HG02798 (cell line): ENCODE measurements around the gene ARHGDIG.
"Not testable (repeated sequence)": the region's sequence is repeated elsewhere in the genome, so short reads cannot be mapped to it uniquely, and the experiment has no call there.

Experiments used
- ATAC-seq: cut with Tn5 transposase; IDR thresholded peaks from one replicate; pipeline ENCODE4 v1.9.1; 2021; ENCODE audit warnings: mild to moderate bottlenecking; ENCODE audit not compliant: unreplicated experiment, poor library complexity

The ARHGDIG gene

GRCh38 chr16:280552-280951 lies at the start of gene ARHGDIG:
TSS of gene ARHGDIG (plus strand) at chr16:280591. CDS start at chr16:280681, 90 bp downstream.
- ATAC-seq: no peak

- no peak for ATAC-seq
Observed at GRCh38 chr16:230949-231348, 49.4 kb upstream of the ARHGDIG start.

GRCh38 chr16:234468-235305 lies 45.7 kb upstream of the ARHGDIG start, which contains the start of gene FAM234A:
TSS of gene FAM234A (plus strand) at chr16:234821. CDS start at chr16:254414, 19,593 bp downstream.
- peak; percentile 90 for ATAC-seq

GRCh38 chr16:239948-240277 lies 40.5 kb upstream of the ARHGDIG start:
- ATAC-seq: no peak

- no peak for ATAC-seq
Observed at GRCh38 chr16:240559-240958, 39.8 kb upstream of the ARHGDIG start.

GRCh38 chr16:242281-242680 lies 38.1 kb upstream of the ARHGDIG start:
- no peak for ATAC-seq

- ATAC-seq: no peak
Observed at GRCh38 chr16:243348-243747, 37.0 kb upstream of the ARHGDIG start.

- no peak for ATAC-seq
Observed at GRCh38 chr16:245105-245504, 35.3 kb upstream of the ARHGDIG start.

- ATAC-seq: no peak
Observed at GRCh38 chr16:247027-247426, 33.4 kb upstream of the ARHGDIG start.

GRCh38 chr16:249431-249830 lies 31.0 kb upstream of the ARHGDIG start:
- no peak for ATAC-seq

- no peak for ATAC-seq
Observed at GRCh38 chr16:252366-253337, 27.7 kb upstream of the ARHGDIG start.

- ATAC-seq: no peak
Observed at GRCh38 chr16:253833-254232, 26.6 kb upstream of the ARHGDIG start.

- no peak for ATAC-seq
Observed at GRCh38 chr16:254461-254860, 25.9 kb upstream of the ARHGDIG start.

- ATAC-seq: no peak
Observed at GRCh38 chr16:255183-255582, 25.2 kb upstream of the ARHGDIG start.

- not testable (repeated sequence) for ATAC-seq
Observed at GRCh38 chr16:258091-258490, 22.3 kb upstream of the ARHGDIG start.

GRCh38 chr16:259226-259625 lies 21.2 kb upstream of the ARHGDIG start:
- ATAC-seq: no peak

- no peak for ATAC-seq
Observed at GRCh38 chr16:259814-260253, 20.6 kb upstream of the ARHGDIG start.

- ATAC-seq: no peak
Observed at GRCh38 chr16:260326-260725, 20.1 kb upstream of the ARHGDIG start.

GRCh38 chr16:261031-261691 lies 19.2 kb upstream of the ARHGDIG start:
- no peak for ATAC-seq

- ATAC-seq: no peak
Observed at GRCh38 chr16:262121-262745, 18.2 kb upstream of the ARHGDIG start.
